Liver (tissue), 9 donors: ENCODE data around the gene ITGBL1. TPM values are rescaled to one million over a fixed set of nuclear protein-coding genes. Genes with fewer than 3 reads are reported as not detected.

Experiments
- DNase-seq: peaks from one replicate; pipeline ENCODE4 v3.0.0-alpha.2; 2017; ENCODE audit warnings: low spot score
- H3K27ac ChIP-seq, 2 donors: one replicate each; pipeline ENCODE4 v1.7.0; 2013; ENCODE audit warnings: inconsistent platforms in 2 of 2, low read length in 2 of 2, control low read depth in 1 of 2, low read depth in 1 of 2, mild to moderate bottlenecking in 1 of 2
- H3K27me3 ChIP-seq, 4 donors: one replicate each; pipeline versions ENCODE4 v1.6.1 to v1.7.0; 2013; ENCODE audit warnings: low read length in 3 of 4, inconsistent platforms in 1 of 4, mild to moderate bottlenecking in 1 of 4, moderate library complexity in 1 of 4; ENCODE audit not compliant: control insufficient read depth in 4 of 4, insufficient read depth in 4 of 4
- H3K36me3 ChIP-seq, 4 donors: one replicate each; pipeline versions ENCODE4 v1.6.1 to v1.7.0; 2013; ENCODE audit warnings: low read length in 3 of 4, mild to moderate bottlenecking in 3 of 4, low read depth in 1 of 4, moderate library complexity in 1 of 4; ENCODE audit not compliant: control insufficient read depth in 4 of 4, insufficient read depth in 3 of 4
- H3K4me1 ChIP-seq, 4 donors: one replicate each; pipeline versions ENCODE4 v1.6.1 to v1.7.0; 2013; ENCODE audit warnings: low read length in 3 of 4, mild to moderate bottlenecking in 3 of 4, moderate library complexity in 1 of 4; ENCODE audit not compliant: control insufficient read depth in 4 of 4, insufficient read depth in 4 of 4
- H3K4me3 ChIP-seq, 3 donors: one replicate each; pipeline versions ENCODE4 v1.6.1 to v1.7.0; 2013; ENCODE audit warnings: low read length in 3 of 3, control low read depth in 1 of 3, low read depth in 1 of 3, mild to moderate bottlenecking in 1 of 3
- H3K9ac ChIP-seq, 2 donors: one replicate each; pipeline ENCODE4 v1.7.0; 2013; ENCODE audit warnings: low read length in 2 of 2, mild to moderate bottlenecking in 2 of 2, moderate library complexity in 2 of 2, control low read depth in 1 of 2, low read depth in 1 of 2
- H3K9me3 ChIP-seq, 4 donors: one replicate each; pipeline versions ENCODE4 v1.6.1 to v1.7.0; 2013; ENCODE audit warnings: low read length in 3 of 4; ENCODE audit not compliant: control insufficient read depth in 4 of 4
- CTCF ChIP-seq: fragments of 150-350 bp; IDR thresholded peaks from 2 replicates; pipeline ENCODE4 v1.5.1; 2017; ENCODE audit warnings: improper control_type of control experiment, low read depth, low read length; ENCODE audit not compliant: missing input control
- EGR1 ChIP-seq, 2 donors: IDR thresholded peaks; 2 replicates each; pipeline ENCODE4 v1.6.1; 2016 to 2018; ENCODE audit warnings: antibody characterized with exemption in 2 of 2, low read depth in 2 of 2
- FOXA1 ChIP-seq: IDR thresholded peaks from 2 replicates; pipeline ENCODE4 v1.6.1; 2016; ENCODE audit warnings: antibody characterized with exemption
- GABPA ChIP-seq, 2 donors: IDR thresholded peaks in 1 of 2; conservative IDR thresholded peaks in 1 of 2; 2 replicates each; pipeline ENCODE4 v1.6.1; 2016; ENCODE audit warnings: antibody characterized with exemption in 2 of 2, mild to moderate bottlenecking in 1 of 2, moderate library complexity in 1 of 2
- HNF4G ChIP-seq: IDR thresholded peaks from 2 replicates; pipeline ENCODE4 v1.6.1; 2016; ENCODE audit warnings: antibody characterized with exemption
- JUND ChIP-seq, 2 donors: IDR thresholded peaks; 2 replicates each; pipeline ENCODE4 v1.6.1; 2016; ENCODE audit warnings: antibody characterized with exemption in 2 of 2
- MAX ChIP-seq: IDR thresholded peaks from 2 replicates; pipeline ENCODE4 v1.6.1; 2016; ENCODE audit warnings: antibody characterized with exemption
- NR2F2 ChIP-seq: IDR thresholded peaks from 2 replicates; pipeline ENCODE4 v1.6.1; 2016; ENCODE audit warnings: antibody characterized with exemption
- RAD21 ChIP-seq, 2 donors: IDR thresholded peaks; 2 replicates each; pipeline ENCODE4 v1.6.1; 2016; ENCODE audit warnings: antibody characterized with exemption in 2 of 2, mild to moderate bottlenecking in 2 of 2
- REST ChIP-seq: IDR thresholded peaks from 2 replicates; pipeline ENCODE4 v1.6.1; 2016; ENCODE audit warnings: antibody characterized with exemption, mild to moderate bottlenecking
- RXRA ChIP-seq, 2 donors: IDR thresholded peaks; 2 replicates each; pipeline ENCODE4 v1.6.1; 2017 to 2018; ENCODE audit warnings: antibody characterized with exemption in 2 of 2, mild to moderate bottlenecking in 1 of 2
- SP1 ChIP-seq: IDR thresholded peaks from 2 replicates; pipeline ENCODE4 v1.6.1; 2018; ENCODE audit warnings: antibody characterized with exemption, mild to moderate bottlenecking
- YY1 ChIP-seq: IDR thresholded peaks from 2 replicates; pipeline ENCODE4 v1.6.1; 2016; ENCODE audit warnings: antibody characterized with exemption, mild to moderate bottlenecking
- ZBTB33 ChIP-seq: IDR thresholded peaks from 2 replicates; pipeline ENCODE4 v1.6.1; 2016; ENCODE audit warnings: antibody characterized with exemption
- WGBS: extraction: QIAGEN DNeasy Blood & Tissue Kit; methylation state at CpG from one replicate; pipeline ENCODE4 v1.1.7; 2013; 5-methylcytosine and 5-hydroxymethylcytosine counted together
- polyA plus RNA-seq, 2 donors: library from polyadenylated mRNA; stranded (reverse) in 1 of 2; unstranded in 1 of 2; fragments of 200-250 nt in 1 of 2; fragments of >200 nt in 1 of 2; fragmentation: Nextera tagmentation in 1 of 2; extraction: Ambion mirVana in 1 of 2; gene quantifications; one replicate each; pipeline versions ENCODE4 v1.2.1 to v1.2.3, GENCODE V29; 2013 to 2015
- total RNA-seq, 2 donors: library from RNA; depleted of rRNA; stranded (reverse); fragments of >200 nt; gene quantifications; one replicate each; pipeline ENCODE4 v1.2.3, GENCODE V29; 2014
- donor health status: healthy.
- donor health status: healthy.
- donor health status: healthy.
- donor health status: healthy.
- donor health status: healthy.

The ITGBL1 gene
- total and polyA plus RNA-seq, 4 donors, result 0.28 to 2.2 (median 1.2) TPM

- no peaks in the 10 kb centered on the region for H3K36me3 ChIP-seq
- no peak for DNase-seq
- no peak overlapping the region for H3K27ac ChIP-seq
- no peaks in the 10 kb centered on the region for H3K9me3 ChIP-seq
- H3K4me1 ChIP-seq, result no peaks in the 10 kb centered on the region
- H3K27me3 ChIP-seq, result no peaks in the 10 kb centered on the region
- H3K4me3 ChIP-seq, result no peak overlapping the region
- TF ChIP-seq MAX, result no peak
- TF ChIP-seq ZBTB33, result no peak
- no peak for TF ChIP-seq NR2F2
- no peak for TF ChIP-seq RXRA (IDR thresholded peaks at IDR 0.05)
- no peak for TF ChIP-seq YY1
- no peak for TF ChIP-seq FOXA1
- TF ChIP-seq RAD21 (IDR thresholded peaks at IDR 0.05), result no peak
- TF ChIP-seq SP1, result no peak
- TF ChIP-seq REST, result no peak
- H3K9ac ChIP-seq, result no peak overlapping the region
Observed at GRCh38 chr13:101728021-101728420, 275.5 kb downstream of the ITGBL1 start.

- Histone ChIP-seq H3K9ac (no peak overlapping the region), H3K4me1 (no peaks in the 10 kb centered on the region), H3K27me3 (no peaks in the 10 kb centered on the region), H3K9me3 (no peaks in the 10 kb centered on the region), H3K36me3 (no peaks in the 10 kb centered on the region), H3K27ac (no peak overlapping the region), H3K4me3 (no peak overlapping the region)
- WGBS, result 88% methylated on average over 3 of the region's 3 CpGs
- no peak for DNase-seq
- TF ChIP-seq CTCF (no peak), MAX (no peak), HNF4G (no peak), JUND (IDR thresholded peaks at IDR 0.05) (no peak), RXRA (IDR thresholded peaks at IDR 0.05) (no peak), EGR1 (IDR thresholded peaks at IDR 0.05; ENCODE audit: low read depth in 2 of 2) (no peak), YY1 (no peak), GABPA (IDR thresholded peaks at IDR 0.05 in 1 of 2, conservative IDR thresholded peaks at IDR 0.05 in 1 of 2) (no peak), ZBTB33 (no peak)
Observed at GRCh38 chr13:101728615-101729014, 276.1 kb downstream of the ITGBL1 start.
